ENCODE results near the gene GNAQ.
"Not testable (repeated sequence)": the region's sequence is repeated elsewhere in the genome, so short reads cannot be mapped to it uniquely, and the experiment has no call there.

GNAQ gene

DNA sequence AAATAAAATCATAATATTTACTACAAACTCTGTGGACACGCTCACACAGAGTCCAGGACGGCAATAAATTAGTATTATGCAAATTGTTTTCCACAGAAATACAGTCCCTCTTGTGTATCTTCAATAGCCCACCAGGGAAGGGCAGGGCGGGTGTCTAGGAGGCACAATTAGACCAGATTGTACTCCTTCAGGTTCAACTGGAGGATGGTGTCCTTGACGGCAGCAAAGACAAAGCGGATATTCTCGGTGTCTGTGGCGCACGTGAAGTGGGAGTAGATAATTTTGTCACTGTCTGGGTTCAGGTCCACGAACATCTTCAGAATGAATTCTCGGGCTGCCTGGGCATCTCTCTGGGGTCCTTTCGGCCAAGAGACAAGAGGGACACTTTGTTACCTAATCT lies 310.5 kb downstream of the GNAQ start:
- DNase-seq, result not testable (repeated sequence)

- no peak for DNase-seq
Measured at GRCh38 chr9:77719321-77719720, 312.3 kb downstream of the GNAQ start.

- not testable (repeated sequence) for DNase-seq
Measured at GRCh38 chr9:77718298-77718640, 313.3 kb downstream of the GNAQ start.

DNA sequence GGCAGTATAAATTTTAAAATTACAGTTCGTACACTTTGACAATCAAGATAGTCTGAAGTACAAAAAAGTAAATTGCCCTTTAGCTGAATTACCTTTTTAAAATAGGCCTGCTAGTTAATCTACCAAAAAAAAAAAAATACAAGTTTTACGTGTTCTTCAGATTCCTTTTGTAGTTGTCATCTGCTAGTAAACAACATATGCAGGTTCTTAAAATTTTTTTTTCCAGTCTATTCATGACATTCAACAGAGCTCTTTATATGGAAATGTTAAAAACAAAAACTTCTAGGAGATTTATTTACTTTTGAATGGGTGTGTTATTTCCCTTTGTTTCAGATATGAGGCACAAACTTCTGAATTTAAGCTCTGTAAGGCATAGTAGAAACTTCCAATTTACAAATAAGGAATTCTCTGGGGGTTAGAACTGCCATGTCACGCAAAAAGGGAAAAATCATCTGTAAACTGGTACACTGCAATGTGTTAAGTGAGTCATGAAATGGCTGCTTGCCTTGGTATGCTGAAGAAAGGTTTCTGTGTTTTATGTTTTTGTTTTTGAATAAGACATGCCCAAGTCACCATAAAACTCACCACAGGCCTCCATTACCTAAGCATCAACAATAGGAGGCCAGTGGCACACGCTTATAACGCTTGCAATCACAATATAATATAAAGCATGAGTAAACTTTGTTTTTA lies 313.9 kb downstream of the GNAQ start:
- DNase-seq, result peak in 1 of 2 experiments; percentile 21

GRCh38 chr9:77714077-77714549 lies 317.5 kb downstream of the GNAQ start:
- no peak for DNase-seq

DNA sequence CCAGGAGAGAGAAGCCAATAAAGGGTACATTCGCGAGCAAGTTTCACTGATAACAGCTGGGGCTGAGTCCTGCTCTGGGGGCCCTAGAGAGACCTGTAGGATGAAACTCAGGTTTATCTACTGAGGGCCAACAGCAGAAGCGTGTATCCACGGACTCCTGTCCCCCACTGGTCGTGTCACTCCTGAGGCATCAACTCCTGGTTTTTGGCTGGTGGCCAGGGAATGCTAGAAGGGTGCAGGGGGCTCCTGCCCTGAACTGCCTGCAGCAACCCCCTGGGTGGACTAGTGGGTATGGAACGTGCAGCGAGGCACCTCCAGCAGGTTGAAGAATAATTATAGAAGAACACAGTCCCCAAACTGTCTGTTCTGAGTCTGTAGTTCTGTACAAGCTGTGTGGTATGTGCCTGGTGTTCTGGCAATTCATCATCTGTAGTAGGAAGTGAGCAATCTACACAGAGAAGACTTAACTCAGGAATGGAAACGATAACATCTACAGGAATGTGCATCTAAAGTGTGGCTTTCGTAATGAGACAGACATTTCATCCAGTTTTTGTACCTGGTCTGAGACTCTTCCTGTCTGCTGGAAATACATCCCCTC lies 319.0 kb downstream of the GNAQ start:
- no peak for DNase-seq

GRCh38 chr9:77710965-77711648 lies 320.5 kb downstream of the GNAQ start:
- no peak for DNase-seq

- DNase-seq, result no peak
Measured at GRCh38 chr9:77710316-77710715, 321.3 kb downstream of the GNAQ start.

DNA sequence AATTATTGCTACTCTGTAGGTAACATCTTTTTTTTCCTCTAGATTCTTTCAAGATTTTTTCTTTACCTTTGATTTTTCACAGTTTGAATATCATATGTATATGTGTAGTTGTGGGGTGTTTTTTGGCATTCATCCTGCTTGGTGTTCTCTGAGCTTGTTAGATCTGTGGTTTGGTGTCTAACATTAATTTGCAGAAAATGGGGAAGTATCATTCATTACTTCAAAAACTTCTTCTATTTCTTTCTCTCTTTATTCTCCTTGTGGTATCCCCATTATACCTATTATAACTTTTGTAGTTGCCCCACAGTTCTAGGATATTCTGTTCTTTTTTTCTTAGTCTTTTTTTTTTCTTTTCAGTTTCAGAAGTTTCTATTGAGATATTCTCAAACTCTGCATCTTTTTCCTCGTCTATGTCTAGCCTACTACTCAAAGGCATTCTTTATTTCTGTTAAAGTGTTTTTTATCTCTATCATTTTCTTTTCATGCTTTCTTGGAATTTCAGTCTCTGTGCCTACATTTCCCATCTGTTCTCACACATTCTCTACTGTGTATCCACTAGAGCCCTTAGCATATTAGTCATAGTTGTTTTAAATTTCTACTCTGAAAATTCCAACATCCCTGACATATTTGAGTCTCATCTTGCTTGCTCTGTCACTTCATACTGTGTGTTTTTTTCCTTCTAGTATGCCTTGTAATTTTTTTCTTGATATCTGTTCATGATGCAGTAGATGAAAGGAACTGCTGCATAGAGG lies 323.4 kb downstream of the GNAQ start:
- DNase-seq, result no peak

GRCh38 chr9:77707383-77708063 lies 324.1 kb downstream of the GNAQ start:
- no peak for DNase-seq

GRCh38 chr9:77705636-77706035 lies 326.0 kb downstream of the GNAQ start:
- no peak for DNase-seq

GRCh38 chr9:77702521-77703390 lies 328.9 kb downstream of the GNAQ start:
- not testable (repeated sequence) for DNase-seq

DNA sequence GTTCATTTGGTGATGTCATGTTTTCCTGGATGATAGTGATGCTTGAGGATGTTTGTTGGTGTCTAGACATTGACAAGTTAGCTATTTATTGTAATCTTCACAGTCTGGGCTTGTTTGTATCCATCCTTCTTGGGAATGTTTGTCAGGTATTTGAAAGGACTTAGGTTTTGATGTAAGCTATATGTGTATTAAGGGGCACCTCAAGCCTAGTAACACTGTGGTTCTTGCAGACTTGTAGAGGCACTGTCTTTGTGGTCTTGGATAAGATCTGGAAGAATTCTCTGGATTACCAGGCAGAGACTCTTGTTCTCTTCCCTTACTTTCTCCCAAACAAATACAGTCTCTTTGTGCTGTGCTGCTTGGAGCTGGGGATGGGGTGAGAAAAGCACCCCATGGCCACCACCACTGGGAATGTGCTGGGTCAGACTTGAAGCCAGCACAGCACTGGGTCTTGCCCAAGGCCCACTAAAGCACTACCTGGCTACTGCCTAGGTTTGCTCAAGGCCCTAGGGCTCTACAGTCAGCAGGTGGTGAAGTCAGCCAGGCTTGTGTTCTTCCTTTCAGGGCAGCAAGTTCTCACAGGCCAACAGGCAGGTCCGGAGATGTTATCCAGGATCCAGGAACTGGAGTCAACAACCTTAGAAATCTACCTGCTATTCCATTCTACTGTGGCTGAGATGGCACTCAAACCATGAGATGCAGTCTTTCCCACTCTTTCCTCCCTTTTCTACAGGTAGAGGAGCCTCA lies 334.2 kb downstream of the GNAQ start:
- DNase-seq, result no peak

DNA sequence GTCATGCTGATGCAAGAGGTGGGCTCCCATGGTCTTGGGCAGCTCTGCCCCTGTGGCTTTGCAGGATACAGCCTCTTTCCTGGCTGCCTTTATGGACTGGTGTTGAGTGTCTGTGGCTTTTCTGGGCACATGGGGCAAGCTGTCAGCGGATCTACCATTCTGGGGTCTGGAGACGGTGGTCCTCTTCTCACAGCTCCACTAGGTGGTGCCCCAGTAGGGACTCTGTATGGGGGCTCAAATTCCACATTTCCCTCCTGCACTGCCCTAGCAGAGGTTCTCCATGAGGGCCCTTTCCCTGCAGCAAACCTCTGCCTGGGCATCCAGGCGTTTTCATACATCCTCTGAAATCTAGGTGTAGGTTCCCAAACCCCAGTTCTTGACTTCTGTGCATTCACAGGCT lies 340.9 kb downstream of the GNAQ start:
- DNase-seq, result not testable (repeated sequence)

- DNase-seq, result not testable (repeated sequence)
Measured at GRCh38 chr9:77690119-77690518, 341.5 kb downstream of the GNAQ start.

DNA sequence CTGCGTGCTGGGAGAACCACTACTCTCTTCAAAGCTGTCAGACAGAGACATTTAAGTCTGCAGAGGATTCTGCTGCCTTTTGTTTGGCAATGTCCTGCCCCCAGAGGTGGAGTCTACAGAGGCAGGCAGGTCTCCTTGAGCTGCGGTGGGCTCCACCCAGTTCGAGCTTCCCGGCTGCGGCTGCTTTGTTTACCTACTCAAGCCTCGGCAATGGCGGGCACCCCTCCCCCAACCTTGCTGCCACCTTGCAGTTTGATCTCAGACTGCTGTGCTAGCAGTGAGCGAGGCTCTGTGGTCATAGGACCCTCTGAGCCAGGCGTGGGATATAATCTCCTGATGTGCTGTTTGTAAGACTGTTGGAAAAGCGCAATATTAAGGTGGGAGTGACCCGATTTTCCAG lies 343.9 kb downstream of the GNAQ start:
- DNase-seq, result not testable (repeated sequence)

- no peak for DNase-seq
Measured at GRCh38 chr9:77680581-77680980, 351.0 kb downstream of the GNAQ start.

DNA sequence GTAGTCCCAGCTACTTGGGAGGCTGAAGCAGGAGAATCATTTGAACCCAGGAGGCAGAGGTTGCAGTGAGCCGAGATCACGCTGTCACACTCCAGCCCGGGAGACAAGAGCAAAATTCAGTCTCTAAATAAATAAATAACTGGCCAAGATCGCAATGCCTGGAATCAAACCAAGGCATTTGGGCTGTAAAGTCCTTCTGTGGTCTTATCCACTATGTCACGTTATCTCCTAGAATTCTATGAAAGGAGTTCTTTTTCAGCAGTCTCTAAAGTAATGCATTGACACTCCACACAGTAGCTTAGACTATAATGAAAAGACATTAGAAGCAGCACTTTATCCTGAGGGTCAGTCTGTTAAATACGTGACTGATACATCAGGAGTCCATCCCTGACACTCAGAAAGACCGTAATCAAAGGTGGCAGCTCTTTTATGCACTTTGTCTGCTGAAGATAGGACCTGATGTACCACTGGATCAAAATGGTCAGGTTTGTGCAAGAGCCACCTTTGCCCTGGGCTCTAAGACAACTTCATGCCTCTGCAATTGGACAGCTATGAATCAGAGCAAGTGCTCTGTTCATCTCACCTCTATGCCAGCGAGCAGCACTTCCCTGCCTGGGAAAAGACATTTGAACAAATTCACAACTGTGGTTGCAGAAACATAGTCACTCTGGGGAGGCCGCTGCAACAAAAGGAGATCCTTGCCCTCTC lies 351.8 kb downstream of the GNAQ start:
- no peak for DNase-seq

GRCh38 chr9:77679088-77679487 lies 352.5 kb downstream of the GNAQ start:
- DNase-seq, result no peak

DNA sequence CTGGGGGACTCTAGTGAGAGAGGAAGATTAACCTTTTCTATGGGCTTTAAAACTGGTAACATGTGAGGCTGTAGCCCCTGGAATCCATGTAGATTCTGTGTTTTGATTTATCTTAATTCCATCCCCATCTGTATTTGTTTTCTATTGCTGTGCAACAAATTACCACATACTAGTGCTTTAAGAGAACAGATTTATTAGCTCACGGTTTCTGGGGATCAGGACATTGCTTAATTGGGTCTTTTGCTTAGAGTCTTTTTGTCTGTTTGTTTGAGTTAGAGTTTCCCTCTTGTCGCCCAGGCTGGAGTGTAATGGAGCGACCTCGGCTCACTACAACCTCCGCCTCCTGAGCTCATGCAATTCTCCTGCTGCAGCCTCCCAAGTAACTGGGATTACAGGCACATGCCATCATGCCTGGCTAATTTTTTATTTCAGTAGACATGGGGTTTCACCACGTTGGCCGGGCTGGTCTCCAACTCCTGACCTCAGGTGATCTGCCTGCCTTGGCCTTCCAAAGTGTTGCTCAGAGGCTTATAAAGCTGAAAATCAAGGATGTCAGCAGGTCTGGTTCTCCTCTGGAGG lies 353.6 kb downstream of the GNAQ start:
- no peak for DNase-seq
